Caki2 (cell line): ENCODE measurements around the gene RAD50. TPM values are rescaled to one million over a fixed set of nuclear protein-coding genes. Genes with fewer than 3 reads are reported as not detected.
A peak's percentile ranks its signal among the peaks of the same experiment; 100 is the strongest.
"Not testable (repeated sequence)": the region's sequence is repeated elsewhere in the genome, so short reads cannot be mapped to it uniquely, and the experiment has no call there.

Experiments used
- DNase-seq: peaks from one replicate; pipeline ENCODE4 v3.0.0-alpha.2; 2015; ENCODE audit warnings: low read depth
- in situ Hi-C: cut with HindIII; loops from 2 replicates; pipeline ENCODE4 v1.10.0; 2016; ENCODE audit warnings: low sequenced_read_pairs, low pct_unique_long_range_greater_than_20kb, mixed read lengths
- total RNA-seq: library from RNA; depleted of rRNA; stranded (reverse); fragments of >200 nt; shearing (Covaris generic); gene quantifications from 2 replicates; pipeline ENCODE4 v1.2.3, GENCODE V29; 2014; ENCODE audit warnings: low replicate concordance

Gene RAD50
- total RNA-seq, 1 experiment from 2014 or later: 19.6 TPM

- DNase-seq, in situ Hi-C loops: not testable (repeated sequence)
Observed at GRCh38 chr5:132548834-132549233, 7.9 kb upstream of the RAD50 start.

GRCh38 chr5:132549576-132549975 is 7.2 kb upstream of the RAD50 start:
- in situ Hi-C loops: no loop called here
- DNase-seq: no peak

- no peak for DNase-seq
- in situ Hi-C loops: no loop called here
Observed at GRCh38 chr5:132556153-132556762, 519 bp upstream of the RAD50 start.

- DNase-seq: peak; percentile 5
- in situ Hi-C loops: no loop called here
Observed at GRCh38 chr5:132557478-132558172, 848 bp downstream of the RAD50 start.

GRCh38 chr5:132559383-132560060 is 2.7 kb downstream of the RAD50 start:
- DNase-seq: no peak
- in situ Hi-C loops: no loop called here

- no peak for DNase-seq
- in situ Hi-C loops: no loop called here
Observed at GRCh38 chr5:132561601-132562000, 4.8 kb downstream of the RAD50 start.

GRCh38 chr5:132564555-132564954 is 7.8 kb downstream of the RAD50 start:
- in situ Hi-C loops, DNase-seq: not testable (repeated sequence)

GRCh38 chr5:132566657-132567056 is 9.9 kb downstream of the RAD50 start:
- in situ Hi-C loops: no loop called here
- no peak for DNase-seq

GRCh38 chr5:132576123-132576522 is 19.3 kb downstream of the RAD50 start:
- DNase-seq: no peak
- in situ Hi-C loops: no loop called here

- in situ Hi-C loops: not testable (repeated sequence)
Observed at GRCh38 chr5:132584560-132584959, 27.8 kb downstream of the RAD50 start.

GRCh38 chr5:132586063-132586462 is 29.3 kb downstream of the RAD50 start:
- in situ Hi-C loops: no loop called here
- DNase-seq: no peak

More at GRCh38 chr5:132584560-132584959, 27.8 kb downstream of the RAD50 start:
- DNase-seq: not testable (repeated sequence)

GRCh38 chr5:132589467-132589866 is 32.7 kb downstream of the RAD50 start:
- no peak for DNase-seq
- in situ Hi-C loops: no loop called here

- in situ Hi-C loops: no loop called here
- no peak for DNase-seq
Observed at GRCh38 chr5:132591145-132591544, 34.4 kb downstream of the RAD50 start.

GRCh38 chr5:132592521-132592920 is 35.7 kb downstream of the RAD50 start:
- in situ Hi-C loops: no loop called here

GRCh38 chr5:132594170-132594569 is 37.4 kb downstream of the RAD50 start:
- DNase-seq: no peak
- in situ Hi-C loops: no loop called here

More at GRCh38 chr5:132592521-132592920, 35.7 kb downstream of the RAD50 start:
- DNase-seq: no peak

- in situ Hi-C loops: no loop called here
- no peak for DNase-seq
Observed at GRCh38 chr5:132595624-132596023, 38.8 kb downstream of the RAD50 start.

GRCh38 chr5:132601071-132601728 is 44.4 kb downstream of the RAD50 start:
- no peak for DNase-seq
- in situ Hi-C loops: no loop called here

- DNase-seq: no peak
- in situ Hi-C loops: no loop called here
Observed at GRCh38 chr5:132607095-132607494, 50.3 kb downstream of the RAD50 start.

GRCh38 chr5:132608107-132608506 is 51.3 kb downstream of the RAD50 start:
- DNase-seq: no peak

More at GRCh38 chr5:132608107-132608506, 51.3 kb downstream of the RAD50 start:
- in situ Hi-C loops: no loop called here
